GM21717 (cell line): ENCODE results near the gene ABCA2.
"Not testable (repeated sequence)": the region's sequence is repeated elsewhere in the genome, so short reads cannot be mapped to it uniquely, and the experiment has no call there.

Experiments
- ATAC-seq: cut with Tn5 transposase; IDR thresholded peaks from one replicate; pipeline ENCODE4 v1.9.1; 2021; ENCODE audit warnings: mild to moderate bottlenecking, moderate library complexity; ENCODE audit not compliant: unreplicated experiment

The ABCA2 gene

GRCh38 chr9:137063311-137064026, 35.4 kb upstream of the ABCA2 start:
- ATAC-seq = no peak

DNA sequence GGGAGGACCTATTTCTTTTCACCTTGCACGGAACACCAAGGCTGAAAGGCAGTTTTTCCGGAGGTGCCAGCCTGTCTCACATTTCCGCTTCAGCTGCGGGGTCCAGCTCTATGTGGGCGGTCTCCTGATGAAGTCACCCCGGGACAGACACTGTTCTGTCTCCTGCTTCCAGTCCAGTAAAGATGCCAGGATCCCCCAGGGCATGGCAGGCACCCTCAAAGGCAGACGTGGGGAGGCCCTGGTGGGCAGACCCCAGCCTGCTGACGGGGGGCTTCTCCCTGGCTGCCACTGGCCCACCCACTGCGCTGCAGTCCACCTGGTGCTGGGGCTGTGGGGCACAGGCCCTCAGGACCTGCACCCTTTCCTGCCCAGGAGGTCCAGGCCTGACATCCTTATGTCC, 34.8 kb upstream of the ABCA2 start:
- not testable (repeated sequence) for ATAC-seq

- ATAC-seq = no peak
These were observed 34.3 kb upstream of the ABCA2 start for GRCh38 chr9:137062384-137062783.

DNA sequence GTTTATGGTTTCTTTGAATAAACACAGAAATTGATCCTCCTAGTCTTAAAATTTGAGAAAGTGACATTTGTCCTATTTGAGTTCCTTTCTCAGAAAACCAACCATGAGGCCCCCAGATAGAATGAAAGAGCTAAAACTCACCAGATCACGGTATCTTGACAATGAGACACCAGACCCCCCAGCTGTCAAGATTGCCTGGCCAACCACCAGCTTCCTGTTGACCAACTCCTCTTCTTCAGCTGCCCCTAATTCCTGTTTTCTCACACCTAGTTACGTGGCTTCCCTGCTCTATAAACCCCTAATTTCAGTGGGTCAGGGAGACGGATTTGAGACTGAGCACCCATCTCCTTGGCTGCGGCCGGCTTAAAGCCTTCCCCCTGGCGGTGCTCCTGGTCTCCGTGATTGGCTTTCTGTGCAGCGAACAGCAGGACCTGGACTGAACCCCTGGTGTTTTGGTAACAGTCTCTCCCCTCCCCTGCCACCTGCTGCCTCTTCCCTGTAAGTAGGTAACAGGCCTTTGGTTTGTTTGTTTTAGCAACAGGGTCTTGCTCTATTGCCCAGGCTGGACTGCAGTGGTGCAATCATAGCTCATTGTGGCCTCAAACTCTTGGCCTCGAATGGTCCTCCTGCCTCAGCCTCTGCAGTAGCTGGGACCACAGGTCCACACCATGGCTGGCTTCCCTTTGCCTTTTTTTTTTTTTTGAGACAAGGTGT, 30.6 kb upstream of the ABCA2 start:
- ATAC-seq = no peak

GRCh38 chr9:137057545-137057944, 29.5 kb upstream of the ABCA2 start:
- ATAC-seq = no peak

DNA sequence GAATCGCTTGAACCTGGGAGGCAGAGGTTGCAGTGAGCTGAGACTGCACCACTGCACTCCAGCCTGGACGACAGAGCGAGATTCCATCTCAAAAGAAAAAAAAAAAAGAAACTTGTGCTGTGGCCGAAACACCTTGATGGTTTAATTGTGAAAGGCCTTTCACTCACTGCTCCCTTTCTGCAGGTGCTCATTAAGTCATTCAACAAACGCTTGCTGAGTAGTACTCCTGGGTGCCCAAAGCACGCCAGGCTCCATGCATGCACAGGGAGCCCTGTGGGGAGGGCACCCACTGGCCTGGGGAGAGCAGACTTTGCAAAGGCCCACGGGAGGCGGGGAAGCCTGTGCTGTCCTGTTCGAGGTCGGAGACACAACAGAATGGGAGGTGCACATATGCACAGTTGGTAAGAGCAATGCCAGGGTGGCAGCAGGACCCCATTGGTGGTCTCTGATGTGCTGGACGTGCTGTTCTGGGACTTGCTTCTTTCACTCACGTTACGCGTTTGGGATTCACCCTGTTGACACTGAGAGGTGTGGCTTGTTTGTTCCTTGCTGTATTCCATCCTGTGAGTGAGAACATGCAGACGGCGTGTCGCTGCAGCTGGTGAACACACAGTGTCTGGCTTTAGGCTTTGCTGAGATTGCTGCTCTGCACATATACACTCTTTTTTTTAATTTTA, 28.8 kb upstream of the ABCA2 start:
- no peak for ATAC-seq

DNA sequence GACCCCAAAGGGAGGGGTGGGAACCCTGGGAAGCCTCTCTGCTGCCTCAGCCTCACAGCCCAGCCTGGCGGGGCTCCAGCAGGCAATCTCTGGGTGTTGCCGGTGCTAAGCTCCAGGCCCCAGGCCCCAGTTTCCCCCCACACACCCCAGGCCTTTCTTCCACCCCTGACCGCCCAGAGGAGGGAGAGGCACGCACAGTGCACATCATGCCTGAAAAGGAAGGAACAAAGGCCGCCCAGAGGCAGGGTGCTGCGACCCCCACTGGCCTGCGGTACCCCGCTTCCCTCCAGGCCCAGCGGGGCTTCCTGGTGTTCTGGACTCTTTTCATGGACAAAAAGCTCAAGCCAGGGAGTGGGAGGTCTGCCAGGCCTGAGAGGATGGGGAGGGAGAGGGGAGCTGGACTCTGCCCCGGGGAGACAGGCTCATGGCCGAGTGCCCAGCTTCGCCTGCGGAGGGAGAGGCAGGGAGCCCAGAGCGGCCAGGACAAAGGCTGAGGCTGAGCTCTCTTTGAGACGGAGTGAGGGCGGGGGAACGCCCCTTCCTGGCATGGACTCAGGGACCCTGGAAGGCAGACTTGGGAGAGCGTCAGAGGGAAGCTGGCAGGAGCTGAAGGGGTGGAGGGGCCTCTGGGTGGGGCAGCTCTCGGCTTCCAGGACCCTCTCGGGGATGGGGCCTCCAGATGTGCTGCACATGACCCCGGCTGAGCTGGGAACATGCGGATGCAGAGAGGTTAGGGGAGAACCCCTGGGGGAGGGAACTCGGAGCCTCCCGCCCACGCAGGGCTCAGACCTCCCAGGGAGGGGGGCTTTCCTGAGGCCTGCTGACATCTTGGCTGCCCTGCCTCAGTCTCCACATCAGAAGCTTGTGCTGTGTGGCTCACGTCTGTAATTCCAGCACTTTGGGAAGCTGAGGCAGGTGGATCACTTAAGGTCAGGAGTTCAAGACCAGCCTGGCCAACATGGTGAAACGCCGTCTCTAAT, 27.6 kb upstream of the ABCA2 start:
- no peak for ATAC-seq

DNA sequence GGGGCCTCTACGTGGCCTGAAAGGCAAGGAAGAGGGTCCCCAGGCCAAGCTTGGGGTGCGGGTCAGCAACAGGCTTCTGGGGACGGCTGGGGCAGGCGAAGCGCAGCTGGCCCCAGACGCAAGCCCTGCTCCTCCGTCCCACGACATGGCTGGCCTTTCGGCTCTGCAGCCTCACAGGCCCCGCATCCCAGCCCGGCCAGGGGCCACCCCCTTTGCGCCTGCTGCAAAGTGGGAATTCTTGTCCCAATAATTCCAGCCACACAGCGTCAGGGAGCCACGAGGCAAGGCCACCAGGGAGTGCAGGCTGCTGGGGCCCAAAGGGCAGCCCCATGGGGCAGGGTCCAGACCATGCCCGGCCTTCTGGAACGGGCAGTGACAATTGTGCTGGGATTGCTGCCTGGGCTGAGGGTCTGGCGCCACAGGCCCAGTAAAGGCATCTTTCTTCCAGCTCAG, 26.9 kb upstream of the ABCA2 start:
- no peak for ATAC-seq

DNA sequence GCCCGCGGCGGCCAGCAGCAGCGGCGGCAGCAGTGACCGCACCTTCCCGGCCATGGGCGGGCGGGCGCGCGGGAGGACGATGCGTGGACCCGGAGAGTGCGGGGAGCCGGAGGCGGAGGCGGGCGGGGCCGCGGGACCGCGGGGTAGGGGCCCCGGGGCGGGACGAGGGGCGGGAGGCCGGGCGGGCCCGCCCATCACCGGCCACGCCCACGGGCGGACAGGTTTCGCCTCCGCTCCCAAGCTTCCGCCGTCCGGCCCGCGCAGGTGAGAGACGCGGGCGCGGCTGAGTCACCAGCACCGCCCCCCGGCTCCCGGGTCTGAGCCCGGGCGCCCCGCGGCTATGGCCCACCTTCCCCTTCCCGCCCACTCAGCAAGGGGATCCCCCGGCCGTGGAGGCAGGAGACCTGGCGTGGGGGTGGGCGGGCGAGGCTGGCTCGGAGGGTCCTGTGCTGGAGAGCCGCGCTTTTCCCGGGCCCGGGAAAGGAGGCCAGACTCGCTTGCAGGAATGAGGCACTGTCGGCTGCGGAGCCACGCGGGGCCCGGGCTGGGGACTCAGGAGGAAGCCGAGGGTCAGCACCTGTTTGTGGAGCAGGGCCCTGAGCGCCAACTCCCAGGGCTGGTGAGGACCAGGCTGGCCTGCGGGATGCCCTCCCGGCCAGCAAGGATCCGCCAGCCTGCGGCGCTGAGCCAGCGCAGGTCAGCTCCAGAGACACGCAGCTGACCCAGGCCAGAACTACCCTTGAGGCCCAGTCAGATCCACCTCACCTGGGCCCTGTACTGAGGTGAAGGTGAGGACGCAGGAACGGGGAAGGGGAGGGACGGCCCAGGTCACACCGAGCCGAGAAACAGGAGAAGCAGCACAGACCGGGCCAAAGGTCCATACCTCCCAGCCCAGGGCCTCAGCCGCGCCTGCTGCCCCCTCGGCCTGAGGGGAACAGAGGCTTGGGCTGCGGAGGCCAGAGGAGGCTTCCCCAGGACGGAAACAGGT, 26.2 kb upstream of the ABCA2 start, which contains the start of gene ENTPD2:
Gene ENTPD2, minus strand, starts transcription at position 118 of the 988 bp plus-strand sequence. Its CDS starts 64 bp downstream, at position 54.
- no peak for ATAC-seq

GRCh38 chr9:137052998-137053943, 25.2 kb upstream of the ABCA2 start:
- no peak for ATAC-seq

- ATAC-seq = no peak
These were observed 24.3 kb upstream of the ABCA2 start for GRCh38 chr9:137052293-137052692.

DNA sequence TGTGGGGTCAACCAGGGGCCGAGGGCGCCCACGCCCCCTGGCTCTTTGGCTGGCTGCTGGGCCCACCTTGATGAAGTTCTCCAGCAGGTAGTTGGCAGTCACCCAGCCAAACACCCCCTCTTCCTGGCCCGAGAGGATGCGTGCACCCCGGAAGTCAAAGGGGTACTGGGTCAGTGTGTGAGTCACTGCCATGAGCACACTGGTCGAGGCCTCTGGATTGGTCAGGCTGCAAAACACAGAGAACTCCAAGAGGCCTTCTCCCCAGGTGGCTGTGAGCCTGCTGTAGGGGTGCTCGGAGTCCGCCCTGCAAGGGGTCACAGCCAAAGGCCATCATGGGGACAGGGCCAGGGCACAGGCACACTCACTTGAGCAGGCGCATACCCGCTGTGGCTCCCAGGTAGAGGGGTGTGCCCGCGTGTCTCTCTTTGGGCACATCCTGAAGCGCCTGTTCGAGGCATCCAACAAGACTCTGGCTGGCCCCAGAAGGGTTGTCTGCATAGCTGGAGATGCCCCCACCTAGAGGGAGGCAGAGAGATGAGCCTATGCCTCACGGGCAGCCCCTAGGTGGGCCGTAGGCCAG, 23.2 kb upstream of the ABCA2 start:
- no peak for ATAC-seq

DNA sequence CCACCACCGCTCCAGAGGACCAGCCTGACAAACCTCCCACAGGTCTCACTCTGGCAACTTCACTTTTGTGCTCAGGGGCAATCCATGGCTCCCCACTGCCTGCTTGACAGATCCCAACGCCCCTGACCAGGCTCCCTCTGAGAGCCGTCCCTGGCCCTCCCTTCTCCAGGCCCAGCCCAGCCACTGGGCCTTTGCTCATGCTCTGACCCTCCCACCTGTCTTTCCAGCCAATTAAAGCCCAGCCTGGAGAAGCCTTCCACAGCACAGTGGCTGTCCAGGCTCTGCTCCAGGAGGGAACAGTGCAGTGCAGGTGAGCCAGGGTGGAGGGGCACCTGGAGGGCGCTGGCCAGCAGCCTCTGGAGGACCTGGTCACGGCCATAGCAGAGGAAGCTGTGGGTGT, 22.5 kb upstream of the ABCA2 start:
- no peak for ATAC-seq

DNA sequence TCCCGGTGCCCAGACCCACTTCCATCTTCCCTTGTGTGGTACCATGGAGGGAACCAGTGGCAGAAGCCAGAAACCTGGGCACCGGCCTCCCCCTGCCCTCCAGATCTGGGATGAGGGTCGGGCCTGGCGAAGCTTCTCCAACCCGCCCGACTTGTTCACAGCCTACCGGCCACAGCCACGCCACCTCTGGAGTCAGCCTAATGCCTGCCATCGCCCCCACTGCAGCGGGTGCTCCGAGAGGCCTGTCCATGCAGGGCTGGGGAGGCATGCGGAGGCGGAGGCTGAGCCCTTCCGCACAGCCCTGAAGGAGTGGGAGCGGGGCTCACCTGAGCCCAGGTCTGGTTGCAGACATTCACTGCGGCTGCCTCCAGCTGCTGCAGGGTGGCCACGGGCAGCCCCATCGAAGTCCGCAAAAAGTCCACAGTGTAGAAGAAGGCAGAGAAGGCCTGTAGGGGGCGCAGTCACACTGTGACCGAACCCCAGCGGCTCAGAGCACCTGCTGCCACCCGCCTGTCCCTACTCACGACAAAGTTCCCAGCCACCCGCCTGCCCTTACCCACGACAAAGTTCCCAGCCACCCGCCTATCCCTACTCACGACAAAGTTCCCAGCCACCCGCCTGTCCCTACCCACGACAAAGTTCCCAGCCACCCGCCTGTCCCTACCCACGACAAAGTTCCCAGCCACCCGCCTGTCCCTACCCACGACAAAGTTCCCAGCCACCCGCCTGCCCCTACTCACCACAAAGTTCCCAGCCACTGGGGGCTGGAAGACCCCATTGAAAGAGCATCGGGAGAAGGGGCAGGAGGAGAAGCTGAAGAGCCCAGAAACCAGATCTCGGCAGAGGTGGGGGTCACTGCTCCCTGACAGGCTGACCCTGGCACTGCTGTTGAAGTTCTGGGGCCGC, 21.8 kb upstream of the ABCA2 start:
- no peak for ATAC-seq

- no peak for ATAC-seq
These were observed 20.9 kb upstream of the ABCA2 start for GRCh38 chr9:137048655-137049543.
